Ramos (cell line): ENCODE results near the gene CCDC175.

Experiments
- in situ Hi-C: fragments of 300-500 bp; cut with MboI; formaldehyde crosslinking; loops from one replicate; pipeline ENCODE4 v1.14.3; 2022; ENCODE audit warnings: low sequenced_read_pairs; ENCODE audit not compliant: unreplicated experiment

CCDC175 gene

GRCh38 chr14:59576332-59577294 is at the start of gene CCDC175:
TSS of gene CCDC175 (minus strand) at chr14:59576812. CDS start at chr14:59576775, 37 bp downstream.
- in situ Hi-C loops = no loop called here

GRCh38 chr14:59622631-59623030 is 46.0 kb upstream of the CCDC175 start:
- in situ Hi-C loops = no loop called here

GRCh38 chr14:59619061-59619460 is 42.4 kb upstream of the CCDC175 start:
- in situ Hi-C loops = no loop called here

- in situ Hi-C loops = no loop called here
These were observed 24.4 kb upstream of the CCDC175 start for GRCh38 chr14:59601056-59601455.

- in situ Hi-C loops = no loop called here
These were observed 23.8 kb upstream of the CCDC175 start for GRCh38 chr14:59600211-59600945.

- in situ Hi-C loops = no loop called here
These were observed 18.5 kb upstream of the CCDC175 start for GRCh38 chr14:59595071-59595470.

GRCh38 chr14:59591641-59592370 is 15.2 kb upstream of the CCDC175 start:
- in situ Hi-C loops = no loop called here

GRCh38 chr14:59588101-59588500 is 11.5 kb upstream of the CCDC175 start:
- in situ Hi-C loops = no loop called here

- in situ Hi-C loops = no loop called here
These were observed 9.4 kb upstream of the CCDC175 start for GRCh38 chr14:59585891-59586554.

GRCh38 chr14:59583755-59584154 is 7.1 kb upstream of the CCDC175 start:
- in situ Hi-C loops = no loop called here

- in situ Hi-C loops = no loop called here
These were observed 6.4 kb upstream of the CCDC175 start for GRCh38 chr14:59582845-59583509.

GRCh38 chr14:59582161-59582560 is 5.5 kb upstream of the CCDC175 start:
- in situ Hi-C loops = no loop called here

GRCh38 chr14:59580911-59581310 is 4.3 kb upstream of the CCDC175 start:
- in situ Hi-C loops = no loop called here

- in situ Hi-C loops = no loop called here
These were observed 6.5 kb downstream of the CCDC175 start for GRCh38 chr14:59570122-59570521.

GRCh38 chr14:59566725-59567124 is 9.9 kb downstream of the CCDC175 start:
- in situ Hi-C loops = no loop called here

- in situ Hi-C loops = no loop called here
These were observed 10.3 kb downstream of the CCDC175 start for GRCh38 chr14:59566296-59566695.

GRCh38 chr14:59565087-59565486 is 11.5 kb downstream of the CCDC175 start:
- in situ Hi-C loops = no loop called here

- in situ Hi-C loops = no loop called here
These were observed 12.2 kb downstream of the CCDC175 start for GRCh38 chr14:59564366-59564765.

- in situ Hi-C loops = no loop called here
These were observed 29.3 kb downstream of the CCDC175 start for GRCh38 chr14:59547310-59547709.

GRCh38 chr14:59543873-59544272 is 32.7 kb downstream of the CCDC175 start:
- in situ Hi-C loops = no loop called here
